Colonic mucosa (tissue), 4 donors: ENCODE measurements around the gene ARHGAP23. TPM values are rescaled to one million over a fixed set of nuclear protein-coding genes. Genes with fewer than 3 reads are reported as not detected.

ENCODE experiments used
- DNase-seq: peaks from one replicate; pipeline ENCODE4 v3.0.0-alpha.2; 2020
- H3K27ac ChIP-seq: fragments of 200-600 bp; one replicate; pipeline ENCODE4 v1.8.0; 2021
- H3K27me3 ChIP-seq: fragments of 200-600 bp; one replicate; pipeline ENCODE4 v1.8.0; 2021
- H3K36me3 ChIP-seq: fragments of 200-600 bp; one replicate; pipeline ENCODE4 v1.8.0; 2021
- H3K4me1 ChIP-seq: fragments of 200-600 bp; one replicate; pipeline ENCODE4 v1.8.0; 2021; ENCODE audit warnings: mild to moderate bottlenecking
- H3K4me3 ChIP-seq: fragments of 200-600 bp; one replicate; pipeline ENCODE4 v1.8.0; 2021
- H3K9ac ChIP-seq, 2 donors: one replicate each; pipeline ENCODE4 v1.7.0; 2013; ENCODE audit warnings: control low read depth in 2 of 2, low read depth in 2 of 2, low read length in 2 of 2
- H3K9me3 ChIP-seq: fragments of 200-600 bp; one replicate; pipeline ENCODE4 v1.8.0; 2021
- intact Hi-C: fragments of 100-400 bp; cut with DNase I; formaldehyde crosslinking; loops from one replicate; pipeline ENCODE4 v1.14.1; 2022
- total RNA-seq, 2 donors: library from RNA; stranded (reverse); fragmentation: NEBNext Ultra II Directional in 1 of 2; extraction: Animal tissue kit (Norgen Biotek cat#: 25700) in 1 of 2; gene quantifications; one replicate each; pipeline ENCODE4 v1.2.1, GENCODE V29; 2021
- TF ChIP-seq, protein P1 (sequence below): fragments of 200-600 bp; IDR thresholded peaks from one replicate; pipeline ENCODE4 v1.8.0; 2022; ENCODE audit warnings: antibody characterized with exemption, mild to moderate bottlenecking
- donor health status: healthy.
- donor health status: DM: no; HTN: no; CAD: no.
- donor health status: DM: no; HTN: no; CAD: no.

The ARHGAP23 gene
- total RNA-seq, 2 donors from 2014 or later: 4.0 to 14.1 TPM

DNA sequence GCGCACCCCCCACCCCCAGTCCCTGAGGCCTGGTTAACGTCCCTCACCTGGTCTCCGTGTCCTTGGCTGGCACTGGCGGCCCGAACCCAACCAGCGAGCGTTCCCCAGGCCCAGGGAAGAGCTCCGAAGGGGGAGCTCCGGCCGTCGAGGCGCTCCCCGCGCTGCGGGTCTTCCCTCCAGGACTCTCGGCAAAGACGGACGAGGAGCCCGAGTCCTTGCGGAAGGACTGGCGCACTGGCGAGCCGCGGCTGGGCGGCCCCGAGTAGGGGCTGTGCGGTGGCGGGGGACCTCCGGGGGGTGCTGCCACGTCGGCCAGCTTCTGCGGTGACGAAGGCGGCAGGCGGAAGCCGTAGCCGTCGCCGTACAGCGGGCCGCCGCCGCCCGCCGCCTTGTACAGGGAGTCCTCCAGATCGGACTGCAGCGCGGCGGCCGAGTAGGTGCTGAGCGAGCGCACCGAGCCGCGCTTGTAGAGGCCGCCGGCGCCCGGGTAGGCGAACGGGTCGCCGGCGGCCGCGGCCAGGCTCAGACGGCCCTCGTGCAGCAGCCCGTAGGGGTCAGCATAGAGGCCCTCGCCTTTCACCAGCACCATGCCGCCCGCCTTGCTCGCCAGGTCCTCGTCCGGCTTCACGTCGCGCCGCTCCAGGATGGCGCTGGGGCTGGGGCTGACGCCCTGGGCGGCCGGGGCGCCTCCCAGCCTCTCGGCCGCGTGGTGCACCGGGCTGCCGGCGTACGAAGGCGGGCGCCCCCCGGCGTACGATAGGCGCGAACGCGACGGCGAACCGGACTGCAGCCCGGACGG, 133.4 kb downstream of the ARHGAP23 start:
- Histone ChIP-seq H3K9ac (no peak overlapping the region), H3K4me3 (no peak overlapping the region), H3K36me3 (no peaks in the 10 kb centered on the region), H3K27me3 (peaks cover 44% of the 10 kb centered on the region), H3K4me1 (peaks cover 12% of the 10 kb centered on the region), H3K27ac (no peak overlapping the region), H3K9me3 (no peaks in the 10 kb centered on the region)
- TF ChIP-seq, protein P1, sequence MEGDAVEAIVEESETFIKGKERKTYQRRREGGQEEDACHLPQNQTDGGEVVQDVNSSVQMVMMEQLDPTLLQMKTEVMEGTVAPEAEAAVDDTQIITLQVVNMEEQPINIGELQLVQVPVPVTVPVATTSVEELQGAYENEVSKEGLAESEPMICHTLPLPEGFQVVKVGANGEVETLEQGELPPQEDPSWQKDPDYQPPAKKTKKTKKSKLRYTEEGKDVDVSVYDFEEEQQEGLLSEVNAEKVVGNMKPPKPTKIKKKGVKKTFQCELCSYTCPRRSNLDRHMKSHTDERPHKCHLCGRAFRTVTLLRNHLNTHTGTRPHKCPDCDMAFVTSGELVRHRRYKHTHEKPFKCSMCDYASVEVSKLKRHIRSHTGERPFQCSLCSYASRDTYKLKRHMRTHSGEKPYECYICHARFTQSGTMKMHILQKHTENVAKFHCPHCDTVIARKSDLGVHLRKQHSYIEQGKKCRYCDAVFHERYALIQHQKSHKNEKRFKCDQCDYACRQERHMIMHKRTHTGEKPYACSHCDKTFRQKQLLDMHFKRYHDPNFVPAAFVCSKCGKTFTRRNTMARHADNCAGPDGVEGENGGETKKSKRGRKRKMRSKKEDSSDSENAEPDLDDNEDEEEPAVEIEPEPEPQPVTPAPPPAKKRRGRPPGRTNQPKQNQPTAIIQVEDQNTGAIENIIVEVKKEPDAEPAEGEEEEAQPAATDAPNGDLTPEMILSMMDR: no peak
- no peak for DNase-seq
- intact Hi-C loops: no loop called here

Other genes starting within 250 kb of the ARHGAP23 start
- not detected for gene TBC1D3, start 235.9 kb upstream of the ARHGAP23 start, total RNA-seq
- gene MRPL45, start 131.3 kb upstream of the ARHGAP23 start, total RNA-seq: 10 to 100 TPM; 34.1 to 42.4 TPM
- under 1 TPM; 0.03 to 0.12 TPM for gene GPR179, start 84.5 kb upstream of the ARHGAP23 start, total RNA-seq
- 10 to 100 TPM; 11.4 to 15.3 TPM for gene SOCS7, start 76.6 kb upstream of the ARHGAP23 start, total RNA-seq
- gene SRCIN1, start 177.5 kb downstream of the ARHGAP23 start, total RNA-seq: 1 to 10 TPM; 1.1 to 4.2 TPM
- gene EPOP, start 246.5 kb downstream of the ARHGAP23 start, total RNA-seq: 1 to 10 TPM; 1.1 to 1.8 TPM